ENCODE measurements around the gene MRFAP1.
A peak's percentile ranks its signal among the peaks of the same experiment; 100 is the strongest.

- TF ChIP-seq, protein P1, sequence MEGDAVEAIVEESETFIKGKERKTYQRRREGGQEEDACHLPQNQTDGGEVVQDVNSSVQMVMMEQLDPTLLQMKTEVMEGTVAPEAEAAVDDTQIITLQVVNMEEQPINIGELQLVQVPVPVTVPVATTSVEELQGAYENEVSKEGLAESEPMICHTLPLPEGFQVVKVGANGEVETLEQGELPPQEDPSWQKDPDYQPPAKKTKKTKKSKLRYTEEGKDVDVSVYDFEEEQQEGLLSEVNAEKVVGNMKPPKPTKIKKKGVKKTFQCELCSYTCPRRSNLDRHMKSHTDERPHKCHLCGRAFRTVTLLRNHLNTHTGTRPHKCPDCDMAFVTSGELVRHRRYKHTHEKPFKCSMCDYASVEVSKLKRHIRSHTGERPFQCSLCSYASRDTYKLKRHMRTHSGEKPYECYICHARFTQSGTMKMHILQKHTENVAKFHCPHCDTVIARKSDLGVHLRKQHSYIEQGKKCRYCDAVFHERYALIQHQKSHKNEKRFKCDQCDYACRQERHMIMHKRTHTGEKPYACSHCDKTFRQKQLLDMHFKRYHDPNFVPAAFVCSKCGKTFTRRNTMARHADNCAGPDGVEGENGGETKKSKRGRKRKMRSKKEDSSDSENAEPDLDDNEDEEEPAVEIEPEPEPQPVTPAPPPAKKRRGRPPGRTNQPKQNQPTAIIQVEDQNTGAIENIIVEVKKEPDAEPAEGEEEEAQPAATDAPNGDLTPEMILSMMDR (IDR thresholded peaks at IDR 0.05) = no peak
- TF ChIP-seq EZH2 (IDR thresholded peaks at IDR 0.05) (peak; percentile 24), EZH2phosphoT487 (IDR thresholded peaks at IDR 0.05) (no peak)
These were observed 18.2 kb downstream of the MRFAP1 start for GRCh38 chr4:6658597-6659075.

All from neural progenitor cell (in vitro differentiated cells).